ENCODE results near the gene AJAP1.
"Not testable (repeated sequence)": the region's sequence is repeated elsewhere in the genome, so short reads cannot be mapped to it uniquely, and the experiment has no call there.

The AJAP1 gene

DNA sequence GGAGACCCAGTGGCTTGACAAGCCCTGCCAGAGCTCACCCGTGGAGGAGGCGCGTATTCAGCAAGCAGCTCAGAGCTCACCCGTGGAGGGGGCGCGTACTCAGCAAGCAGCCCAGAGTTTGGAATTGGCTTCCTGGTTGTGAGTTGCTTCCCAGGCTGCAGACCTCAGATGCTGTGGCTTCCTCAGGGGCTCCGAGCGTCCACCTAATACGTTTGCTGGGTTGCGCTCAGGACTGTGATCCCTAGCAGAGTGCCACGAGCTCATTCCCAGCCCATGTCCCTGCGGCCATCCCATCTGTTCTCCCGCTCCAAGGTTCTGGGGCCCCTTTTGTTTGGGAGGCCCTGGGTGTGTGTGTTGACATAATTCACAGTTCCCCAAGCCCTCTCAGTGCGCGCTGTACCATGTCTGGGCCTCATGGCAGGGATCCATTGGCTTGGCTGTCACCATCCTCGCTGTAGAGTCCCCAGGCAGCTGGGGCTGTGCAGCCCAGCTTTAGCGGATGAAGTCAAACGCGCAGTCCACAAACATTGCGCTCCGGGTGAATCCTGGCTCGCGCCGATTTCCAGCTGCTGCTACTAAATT is 3.6 kb downstream of the AJAP1 start:
- no peak for DNase-seq (ENCODE audit: low spot score)

DNA sequence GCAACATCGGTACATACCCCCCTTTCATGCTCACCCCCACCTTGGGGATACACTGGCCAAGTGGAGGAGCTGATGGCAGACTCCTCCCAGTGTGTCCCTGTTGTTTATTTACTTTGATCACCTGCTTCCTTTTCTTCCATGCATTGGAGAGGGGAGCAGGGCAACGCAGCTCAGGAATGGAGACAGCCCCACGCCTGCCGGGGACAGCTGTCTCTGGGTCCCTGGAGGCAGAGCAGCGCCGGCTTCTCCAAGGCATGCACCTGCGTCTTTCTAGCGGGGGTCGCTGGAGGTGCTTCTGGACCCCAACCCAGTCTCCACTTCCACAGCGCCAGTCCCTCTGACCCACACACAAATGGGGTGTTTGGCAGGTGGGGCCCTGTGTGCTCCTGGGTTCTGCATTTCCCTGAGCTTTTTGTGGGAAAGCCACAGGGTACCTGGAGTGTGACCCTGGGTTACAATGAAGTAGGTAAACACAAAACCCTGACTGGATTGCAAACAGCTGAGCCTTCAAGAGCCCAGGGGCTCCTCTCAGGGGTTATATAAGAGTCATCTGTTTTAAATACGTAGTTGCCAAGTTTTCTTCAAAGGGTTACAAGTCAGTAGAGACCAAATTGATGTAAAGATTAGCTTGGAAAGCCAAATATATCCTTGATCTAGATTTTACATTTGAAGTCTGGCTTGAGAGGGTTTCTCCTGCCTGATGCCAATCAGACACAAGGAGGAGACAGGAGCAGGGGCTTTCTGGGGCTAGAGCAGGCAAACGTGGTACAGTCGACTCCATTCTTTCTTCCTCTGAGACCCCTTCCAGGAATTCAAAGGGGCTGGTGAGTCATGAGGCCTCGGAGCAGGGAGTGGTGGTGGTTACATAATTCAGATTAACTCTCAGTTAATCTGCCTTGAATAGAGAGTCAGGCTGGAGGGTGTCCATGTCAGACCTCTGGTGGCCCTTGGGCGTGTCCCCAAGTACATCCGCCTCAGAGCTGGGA is 4.5 kb downstream of the AJAP1 start:
- DNase-seq (ENCODE audit: low spot score), result no peak

DNA sequence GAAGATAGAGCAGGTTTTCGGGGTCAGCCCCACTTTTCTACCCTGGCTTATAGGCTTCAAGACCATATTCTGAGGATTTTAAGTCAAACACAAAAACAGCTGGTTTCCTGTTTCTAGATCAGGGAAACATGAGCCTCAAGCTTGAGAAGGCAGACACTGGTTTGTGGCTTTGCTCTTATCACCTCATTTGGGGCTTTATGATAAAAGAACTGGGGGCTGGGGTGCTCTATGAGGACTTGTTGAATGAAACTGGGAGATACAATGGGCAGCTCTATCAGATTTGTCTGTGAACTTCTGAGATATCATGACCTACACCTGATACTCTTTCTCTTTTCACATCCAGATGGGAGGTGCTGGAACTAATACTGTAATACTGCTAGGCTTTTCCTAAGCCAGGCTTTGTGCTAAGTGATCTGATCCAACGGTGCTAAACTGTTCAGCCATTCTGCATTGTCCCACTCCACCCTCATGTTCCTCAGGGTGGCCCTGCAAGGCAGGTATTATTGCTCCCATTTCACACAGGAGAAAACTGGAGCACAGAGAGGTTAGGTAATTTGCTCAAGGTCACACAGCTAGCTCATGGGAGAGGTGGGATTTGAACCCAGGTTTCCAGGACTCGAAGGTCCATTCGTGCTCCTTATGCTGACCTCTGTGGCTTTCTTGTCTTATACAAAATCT is 6.6 kb downstream of the AJAP1 start:
- DNase-seq (ENCODE audit: low spot score), result no peak

DNA sequence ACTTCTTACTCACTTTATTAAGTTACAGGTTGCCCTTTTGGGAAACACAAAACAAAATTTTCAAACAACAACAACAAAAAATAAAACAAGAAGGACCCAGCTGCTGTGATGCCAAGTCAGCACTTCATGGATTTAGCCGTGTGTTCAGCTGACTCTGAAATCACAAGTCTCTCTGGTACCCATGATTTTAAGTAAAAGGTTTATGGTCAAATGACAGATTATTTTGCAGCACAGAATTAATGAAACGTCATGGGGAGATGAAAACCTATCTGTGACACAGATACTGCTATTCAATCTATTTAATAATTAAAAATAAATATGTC is 7.1 kb downstream of the AJAP1 start:
- DNase-seq (ENCODE audit: low spot score), result no peak

DNA sequence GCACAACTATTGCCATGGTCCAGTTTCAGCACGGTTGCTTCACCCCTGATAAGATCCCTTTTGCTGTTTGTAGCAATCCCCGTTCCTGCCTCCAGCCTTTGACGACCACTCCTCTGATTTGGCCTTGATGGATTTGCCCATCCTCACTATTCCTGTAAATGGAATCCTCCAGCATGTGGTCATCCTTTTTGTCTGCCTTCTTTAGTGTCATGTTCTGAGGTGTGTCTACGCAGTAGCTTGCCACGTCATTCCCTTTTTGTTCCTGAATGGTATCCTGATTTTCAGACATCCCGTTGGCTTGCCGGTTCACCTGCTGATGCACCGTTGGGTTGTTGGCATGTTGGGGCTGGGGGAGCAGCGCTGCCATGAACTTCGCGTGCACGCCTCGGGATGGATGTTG is 7.8 kb downstream of the AJAP1 start:
- DNase-seq (ENCODE audit: low spot score), result no peak

DNA sequence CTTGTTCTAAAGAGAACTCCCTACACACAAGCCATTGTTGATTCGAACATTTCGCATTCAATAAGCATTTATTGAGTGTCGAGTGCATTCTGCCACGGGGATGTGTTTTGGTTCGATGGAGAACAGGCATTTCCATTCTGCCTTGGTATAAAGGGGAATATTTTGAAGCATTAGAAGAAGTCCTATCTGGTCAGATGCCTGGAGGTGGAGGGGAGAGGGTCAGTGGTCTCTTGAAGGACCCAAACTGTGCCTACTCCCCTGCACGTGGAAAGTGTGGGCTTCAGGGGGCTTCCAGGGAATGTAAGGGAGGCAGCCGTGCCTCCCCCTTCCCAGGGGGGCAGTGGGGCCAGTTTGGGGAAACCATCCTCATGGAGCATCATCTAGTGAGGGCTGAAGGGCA is 8.3 kb downstream of the AJAP1 start:
- DNase-seq (ENCODE audit: low spot score), result no peak

GRCh38 chr1:4664095-4664494 is 9.7 kb downstream of the AJAP1 start:
- no peak for DNase-seq (ENCODE audit: low spot score)

DNA sequence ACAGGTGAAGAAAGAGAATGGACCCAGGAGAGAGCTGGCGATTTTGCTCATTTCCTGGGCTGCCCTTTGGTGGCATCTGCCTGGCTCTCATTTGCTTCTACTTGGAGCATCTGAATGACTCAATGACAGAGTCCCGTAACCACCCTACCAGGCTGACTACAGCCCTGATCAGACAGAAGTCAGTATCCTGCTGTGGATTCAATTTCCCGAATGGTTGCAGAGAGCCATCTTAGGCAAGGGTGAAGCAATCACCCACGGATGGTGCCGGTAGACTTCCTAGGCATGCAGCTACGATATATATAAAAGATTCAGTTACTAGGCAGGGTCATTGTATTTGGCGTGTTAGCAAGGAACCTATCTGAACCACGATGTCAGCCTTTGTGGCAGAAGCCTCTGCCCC is 10.2 kb downstream of the AJAP1 start:
- no peak for DNase-seq (ENCODE audit: low spot score)

- no peak for DNase-seq (ENCODE audit: low spot score)
Measured at GRCh38 chr1:4665456-4665855, 11.0 kb downstream of the AJAP1 start.

- not testable (repeated sequence) for DNase-seq (ENCODE audit: low spot score)
Measured at GRCh38 chr1:4666683-4667082, 12.3 kb downstream of the AJAP1 start.

DNA sequence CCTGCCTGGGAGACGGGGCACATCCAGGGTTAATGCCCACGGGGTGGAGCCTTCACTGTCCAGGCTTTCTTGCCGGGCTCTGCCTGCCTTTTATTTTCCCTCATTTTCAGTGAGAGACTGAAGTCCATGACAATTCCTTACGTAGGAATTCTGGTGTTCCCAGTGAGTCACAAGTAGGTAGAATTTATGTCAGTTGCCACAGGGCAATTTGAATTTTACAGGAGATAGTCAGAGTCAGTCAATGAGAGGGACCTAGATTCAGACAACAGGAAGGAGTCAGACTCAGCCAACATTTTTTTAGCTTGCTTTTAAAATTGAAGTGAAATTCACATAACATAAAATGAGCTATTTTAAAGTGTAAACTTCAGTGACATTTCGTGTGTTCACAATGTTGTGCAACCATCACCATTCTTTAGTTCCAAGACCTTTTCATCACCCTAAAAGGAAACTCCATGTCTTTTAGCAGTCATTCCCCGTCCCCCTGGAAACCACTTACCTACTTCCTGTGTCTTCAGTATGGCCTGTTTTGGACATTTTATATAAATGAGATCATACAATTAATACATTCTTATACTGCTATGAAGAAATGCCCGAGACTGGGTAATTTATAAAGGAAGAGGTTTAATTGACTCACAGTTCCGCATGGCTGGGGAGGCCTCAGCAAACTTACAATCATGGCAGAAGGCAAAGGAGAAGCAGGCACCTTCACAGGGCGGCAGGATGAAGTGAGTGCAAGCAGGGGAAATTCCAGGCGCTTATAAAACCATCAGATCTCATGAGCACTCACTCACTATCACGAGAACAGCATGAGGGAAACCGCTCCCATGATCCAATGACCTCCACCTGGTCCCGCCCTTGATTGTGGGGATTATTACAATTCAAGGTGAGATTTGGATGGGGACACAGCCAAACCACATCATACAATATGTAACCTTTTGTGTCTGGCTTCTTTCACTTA is 14.6 kb downstream of the AJAP1 start:
- DNase-seq (ENCODE audit: low spot score), result no peak

- DNase-seq (ENCODE audit: low spot score), result no peak
Measured at GRCh38 chr1:4670265-4670664, 15.9 kb downstream of the AJAP1 start.

DNA sequence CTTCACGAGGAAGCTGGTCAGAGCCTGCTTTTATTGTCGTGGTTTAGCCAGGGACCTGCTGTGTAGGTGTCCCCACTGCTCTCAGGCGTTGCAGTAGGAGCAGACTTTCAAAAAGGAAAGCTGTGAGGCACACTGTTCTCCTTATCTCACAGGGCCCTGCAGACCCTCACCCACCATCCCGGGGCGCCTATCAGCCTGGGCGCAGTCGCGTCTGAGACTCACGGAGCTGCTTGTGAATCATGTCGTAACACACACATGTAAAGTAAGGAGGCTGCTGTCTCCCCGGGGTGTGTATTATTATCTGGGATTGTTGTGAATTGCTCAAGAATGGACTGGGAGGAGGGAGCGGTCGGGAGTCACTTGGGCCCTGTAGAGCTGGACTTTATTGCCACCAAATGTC is 17.4 kb downstream of the AJAP1 start:
- no peak for DNase-seq (ENCODE audit: low spot score)

- DNase-seq (ENCODE audit: low spot score), result no peak
Measured at GRCh38 chr1:4673494-4673893, 19.1 kb downstream of the AJAP1 start.

DNA sequence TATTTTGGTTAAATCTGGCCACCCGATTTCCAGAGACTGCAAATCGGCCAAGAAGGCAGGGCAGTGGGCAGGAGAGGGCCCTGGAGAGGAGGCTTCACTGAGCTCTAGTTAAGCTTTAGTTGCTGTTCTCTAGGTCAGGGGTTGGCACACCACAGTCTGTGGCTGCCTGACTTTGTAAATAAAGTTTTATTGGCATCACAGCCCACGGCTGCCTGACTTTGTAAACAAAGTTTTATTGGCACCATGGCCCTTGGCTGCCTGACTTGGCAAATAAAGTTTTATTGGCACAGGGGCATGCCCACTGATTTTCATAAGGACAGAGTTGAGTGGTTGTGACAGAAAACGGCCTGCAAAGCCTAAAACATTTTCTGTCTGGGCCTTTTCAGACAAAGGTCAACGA is 19.7 kb downstream of the AJAP1 start:
- DNase-seq (ENCODE audit: low spot score), result no peak

GRCh38 chr1:4674676-4675075 is 20.3 kb downstream of the AJAP1 start:
- DNase-seq (ENCODE audit: low spot score), result no peak

- DNase-seq (ENCODE audit: low spot score), result no peak
Measured at GRCh38 chr1:4675454-4676186, 21.2 kb downstream of the AJAP1 start.

GRCh38 chr1:4676253-4676652 is 21.8 kb downstream of the AJAP1 start:
- no peak for DNase-seq (ENCODE audit: low spot score)

- DNase-seq (ENCODE audit: low spot score), result no peak
Measured at GRCh38 chr1:4677608-4678007, 23.2 kb downstream of the AJAP1 start.

GRCh38 chr1:4678066-4678717 is 23.8 kb downstream of the AJAP1 start:
- DNase-seq (ENCODE audit: low spot score), result no peak

DNA sequence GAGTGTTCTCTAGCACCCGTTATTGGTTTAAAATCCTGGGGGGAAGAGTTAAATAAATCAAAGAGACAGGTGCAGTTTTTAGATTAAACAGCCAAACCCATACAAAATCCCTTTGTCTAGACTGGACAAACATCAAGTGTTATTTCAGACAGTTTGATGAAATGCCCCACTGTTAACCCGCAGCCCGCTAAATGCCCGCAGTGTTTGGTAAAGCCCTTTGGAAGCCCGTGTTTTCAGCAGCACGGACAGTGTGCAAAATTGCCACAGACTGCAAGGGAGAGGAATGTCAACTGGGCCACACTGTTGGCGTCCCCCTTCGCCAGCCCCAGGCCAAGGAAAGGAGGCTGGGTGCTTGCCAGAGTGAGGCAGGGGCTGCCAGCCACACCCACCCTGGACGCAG is 26.6 kb downstream of the AJAP1 start:
- DNase-seq (ENCODE audit: low spot score), result no peak
